ENCODE data around the gene FAM81A.

FAM81A gene

GRCh38 chr15:59550530-59550929 lies 112.5 kb downstream of the FAM81A start:
- Histone ChIP-seq H3K27ac (ENCODE audit: low read length) (no peak overlapping the region), H3K36me3 (ENCODE audit: insufficient read depth, low read length) (no peaks in the 10 kb centered on the region), H2AFZ (ENCODE audit: low read depth, low read length) (no peak overlapping the region), H3K9me3 (ENCODE audit: insufficient read depth, low read length, severe bottlenecking) (no peaks in the 10 kb centered on the region), H3K9ac (ENCODE audit: low read depth, low read length) (no peak overlapping the region), H3K4me2 (ENCODE audit: insufficient read depth, low read length) (no peak overlapping the region), H3K4me3 (ENCODE audit: low read depth in 1 of 2, low read length in 2 of 2) (no peak overlapping the region), H3K27me3 (ENCODE audit: insufficient read depth, low read length, poor library complexity) (peaks cover 6% of the 10 kb centered on the region), H3K4me1 (ENCODE audit: insufficient read depth, low read length) (no peaks in the 10 kb centered on the region), H4K20me1 (ENCODE audit: insufficient read depth, low read length) (no peaks in the 10 kb centered on the region), H3K79me2 (ENCODE audit: insufficient read depth, low read length) (no peaks in the 10 kb centered on the region)
- no peak for TF ChIP-seq EZH2 (IDR thresholded peaks at IDR 0.05; ENCODE audit: borderline replicate concordance, low read depth, low read length, severe bottlenecking)
- no peak for TF ChIP-seq CTCF (IDR thresholded peaks at IDR 0.05; ENCODE audit: borderline replicate concordance, extremely low read depth, low read length, poor library complexity, severe bottlenecking)
- DNase-seq (no peak), ATAC-seq (ENCODE audit: insufficient read depth, low read depth) (no peak)

GRCh38 chr15:59550956-59551355 lies 113.0 kb downstream of the FAM81A start:
- DNase-seq (no peak), ATAC-seq (ENCODE audit: insufficient read depth, low read depth) (no peak)
- Histone ChIP-seq H3K4me1 (ENCODE audit: insufficient read depth, low read length) (no peaks in the 10 kb centered on the region), H3K36me3 (ENCODE audit: insufficient read depth, low read length) (no peaks in the 10 kb centered on the region), H2AFZ (ENCODE audit: low read depth, low read length) (no peak overlapping the region), H3K79me2 (ENCODE audit: insufficient read depth, low read length) (no peaks in the 10 kb centered on the region), H3K4me2 (ENCODE audit: insufficient read depth, low read length) (no peak overlapping the region), H3K27me3 (ENCODE audit: insufficient read depth, low read length, poor library complexity) (peaks cover 6% of the 10 kb centered on the region), H4K20me1 (ENCODE audit: insufficient read depth, low read length) (no peaks in the 10 kb centered on the region), H3K4me3 (ENCODE audit: low read depth in 1 of 2, low read length in 2 of 2) (no peak overlapping the region), H3K9ac (ENCODE audit: low read depth, low read length) (no peak overlapping the region), H3K27ac (ENCODE audit: low read length) (no peak overlapping the region), H3K9me3 (ENCODE audit: insufficient read depth, low read length, severe bottlenecking) (no peaks in the 10 kb centered on the region)
- TF ChIP-seq EZH2 (IDR thresholded peaks at IDR 0.05; ENCODE audit: borderline replicate concordance, low read depth, low read length, severe bottlenecking) (no peak), CTCF (IDR thresholded peaks at IDR 0.05; ENCODE audit: borderline replicate concordance, extremely low read depth, low read length, poor library complexity, severe bottlenecking) (no peak)

- no peaks in the 10 kb centered on the region for H3K27me3 ChIP-seq (ENCODE audit: insufficient read depth, low read length, poor library complexity)
- no peaks in the 10 kb centered on the region for H3K36me3 ChIP-seq (ENCODE audit: insufficient read depth, low read length)
- no peak overlapping the region for H2AFZ ChIP-seq (ENCODE audit: low read depth, low read length)
- DNase-seq (no peak), ATAC-seq (ENCODE audit: insufficient read depth, low read depth) (no peak)
- H3K4me3 ChIP-seq (ENCODE audit: low read depth in 1 of 2, low read length in 2 of 2) = no peak overlapping the region
- H3K9ac ChIP-seq (ENCODE audit: low read depth, low read length) = no peak overlapping the region
- no peak overlapping the region for H3K4me2 ChIP-seq (ENCODE audit: insufficient read depth, low read length)
- TF ChIP-seq CTCF (IDR thresholded peaks at IDR 0.05; ENCODE audit: borderline replicate concordance, extremely low read depth, low read length, poor library complexity, severe bottlenecking) (no peak), EZH2 (IDR thresholded peaks at IDR 0.05; ENCODE audit: borderline replicate concordance, low read depth, low read length, severe bottlenecking) (no peak)
- H3K9me3 ChIP-seq (ENCODE audit: insufficient read depth, low read length, severe bottlenecking) = no peaks in the 10 kb centered on the region
- H3K79me2 ChIP-seq (ENCODE audit: insufficient read depth, low read length) = no peaks in the 10 kb centered on the region
- H3K4me1 ChIP-seq (ENCODE audit: insufficient read depth, low read length) = no peaks in the 10 kb centered on the region
- no peak overlapping the region for H3K27ac ChIP-seq (ENCODE audit: low read length)
- H4K20me1 ChIP-seq (ENCODE audit: insufficient read depth, low read length) = no peaks in the 10 kb centered on the region
Measured at GRCh38 chr15:59553879-59554735, 116.1 kb downstream of the FAM81A start.
